ENCODE results near the gene LYSMD2.
"Not testable (repeated sequence)": the region's sequence is repeated elsewhere in the genome, so short reads cannot be mapped to it uniquely, and the experiment has no call there.

LYSMD2 gene

GRCh38 chr15:51737522-51738305, at the start of gene LYSMD2:
LYSMD2 (minus strand) TSS chr15:51737655; CDS start chr15:51737622, 33 bp downstream.
- peak; percentile 83 for DNase-seq (ENCODE audit: low spot score)

GRCh38 chr15:51787130-51787529, 49.7 kb upstream of the LYSMD2 start:
- not testable (repeated sequence) for DNase-seq (ENCODE audit: low spot score)

- no peak for DNase-seq (ENCODE audit: low spot score)
Observed at GRCh38 chr15:51783967-51784366, 46.5 kb upstream of the LYSMD2 start.

- DNase-seq (ENCODE audit: low spot score): no peak
Observed at GRCh38 chr15:51782357-51782896, 45.0 kb upstream of the LYSMD2 start.

- DNase-seq (ENCODE audit: low spot score): no peak
Observed at GRCh38 chr15:51781506-51781905, 44.1 kb upstream of the LYSMD2 start.

GRCh38 chr15:51780636-51781035, 43.2 kb upstream of the LYSMD2 start:
- no peak for DNase-seq (ENCODE audit: low spot score)

- DNase-seq (ENCODE audit: low spot score): peak; percentile 90
Observed at GRCh38 chr15:51776952-51777569, 39.6 kb upstream of the LYSMD2 start.

- DNase-seq (ENCODE audit: low spot score): peak; percentile 73
Observed at GRCh38 chr15:51775967-51776816, 38.7 kb upstream of the LYSMD2 start.

- DNase-seq (ENCODE audit: low spot score): no peak
Observed at GRCh38 chr15:51774916-51775315, 37.5 kb upstream of the LYSMD2 start.

GRCh38 chr15:51771773-51772172, 34.3 kb upstream of the LYSMD2 start:
- no peak for DNase-seq (ENCODE audit: low spot score)

GRCh38 chr15:51770902-51771301, 33.4 kb upstream of the LYSMD2 start:
- no peak for DNase-seq (ENCODE audit: low spot score)

- DNase-seq (ENCODE audit: low spot score): peak; percentile 32
Observed at GRCh38 chr15:51768018-51768417, 30.6 kb upstream of the LYSMD2 start.

GRCh38 chr15:51766341-51766740, 28.9 kb upstream of the LYSMD2 start:
- no peak for DNase-seq (ENCODE audit: low spot score)

GRCh38 chr15:51765751-51766150, 28.3 kb upstream of the LYSMD2 start:
- peak; percentile 94 for DNase-seq (ENCODE audit: low spot score)

- DNase-seq (ENCODE audit: low spot score): no peak
Observed at GRCh38 chr15:51760805-51761204, 23.4 kb upstream of the LYSMD2 start.

- DNase-seq (ENCODE audit: low spot score): no peak
Observed at GRCh38 chr15:51759557-51760070, 22.2 kb upstream of the LYSMD2 start.

GRCh38 chr15:51758645-51759044, 21.2 kb upstream of the LYSMD2 start:
- peak; percentile 82 for DNase-seq (ENCODE audit: low spot score)

GRCh38 chr15:51757450-51757849, 20.0 kb upstream of the LYSMD2 start:
- no peak for DNase-seq (ENCODE audit: low spot score)

- DNase-seq (ENCODE audit: low spot score): peak; percentile 47
Observed at GRCh38 chr15:51756482-51756881, 19.0 kb upstream of the LYSMD2 start.

- DNase-seq (ENCODE audit: low spot score): no peak
Observed at GRCh38 chr15:51755790-51756189, 18.3 kb upstream of the LYSMD2 start.

- DNase-seq (ENCODE audit: low spot score): no peak
Observed at GRCh38 chr15:51754267-51754666, 16.8 kb upstream of the LYSMD2 start.

GRCh38 chr15:51752888-51753287, 15.4 kb upstream of the LYSMD2 start:
- peak; percentile 29 for DNase-seq (ENCODE audit: low spot score)
